HG03520 (cell line): Measurements from ENCODE around the gene CHIA.

ENCODE experiments used
- ATAC-seq: cut with Tn5 transposase; IDR thresholded peaks from one replicate; pipeline ENCODE4 v1.9.1; 2021; ENCODE audit warnings: mild to moderate bottlenecking, moderate library complexity; ENCODE audit not compliant: unreplicated experiment

CHIA gene

DNA sequence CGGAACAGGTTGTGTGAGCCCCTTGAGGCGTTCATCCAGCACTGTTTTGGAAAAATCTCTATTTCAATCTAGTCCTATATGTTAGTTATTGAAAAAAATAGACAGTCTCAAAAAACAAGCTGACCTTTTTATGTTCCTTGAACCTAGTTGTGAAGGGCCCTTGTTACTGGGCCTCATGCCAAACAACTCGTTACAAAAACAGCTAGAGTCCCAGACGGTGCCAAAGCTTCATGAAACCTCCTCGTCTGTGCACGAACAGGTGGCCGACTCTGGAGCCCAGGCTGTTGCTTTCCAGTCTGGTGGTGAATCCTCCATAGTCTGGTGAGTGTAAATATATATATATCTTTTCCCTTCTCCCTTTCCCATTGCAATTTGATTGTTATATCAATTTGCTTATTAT, at the start of gene CHIA:
Gene CHIA, plus strand, starts transcription at position 222 of the 400 bp plus-strand sequence. CDS start 19,617 bp downstream, outside the sequence.
- no peak for ATAC-seq

- ATAC-seq: no peak
Observed at GRCh38 chr1:111241797-111242196, 48.9 kb upstream of the CHIA start.

- no peak for ATAC-seq
Observed at GRCh38 chr1:111242805-111243523, 47.7 kb upstream of the CHIA start.

DNA sequence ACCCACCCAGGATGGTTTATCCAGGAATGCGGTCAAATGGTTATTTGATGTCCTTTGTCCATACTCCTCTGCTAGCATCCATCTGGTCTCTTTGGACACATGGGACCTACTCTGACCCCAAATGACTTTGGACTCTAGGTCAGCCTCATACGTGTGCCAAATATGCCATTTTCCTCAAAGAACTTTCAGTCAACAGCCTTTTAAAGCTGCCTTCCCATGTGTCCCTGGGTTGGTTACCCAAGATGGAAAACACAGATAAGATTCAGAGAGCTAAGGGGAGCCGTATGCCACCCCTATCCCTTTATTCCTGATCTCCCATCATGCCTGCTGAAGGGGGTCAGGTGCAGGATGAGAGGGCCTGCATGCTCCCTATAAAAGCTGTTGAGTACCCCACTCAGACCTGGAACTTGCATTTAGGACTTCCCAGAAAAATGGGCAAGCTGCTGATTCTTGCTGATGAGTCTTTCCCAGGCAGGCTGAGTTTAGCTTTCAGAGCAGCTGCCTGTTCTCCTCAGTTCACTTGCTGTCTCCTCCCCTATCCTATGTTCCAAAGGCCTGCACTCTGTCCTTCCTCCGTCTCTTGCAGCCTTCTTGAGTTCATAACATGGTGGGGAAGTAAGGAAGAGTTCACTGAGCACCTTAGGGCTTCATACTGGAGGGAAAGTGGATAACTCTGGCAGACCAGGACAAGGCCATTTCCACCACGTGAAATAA, 43.4 kb upstream of the CHIA start:
- no peak for ATAC-seq

DNA sequence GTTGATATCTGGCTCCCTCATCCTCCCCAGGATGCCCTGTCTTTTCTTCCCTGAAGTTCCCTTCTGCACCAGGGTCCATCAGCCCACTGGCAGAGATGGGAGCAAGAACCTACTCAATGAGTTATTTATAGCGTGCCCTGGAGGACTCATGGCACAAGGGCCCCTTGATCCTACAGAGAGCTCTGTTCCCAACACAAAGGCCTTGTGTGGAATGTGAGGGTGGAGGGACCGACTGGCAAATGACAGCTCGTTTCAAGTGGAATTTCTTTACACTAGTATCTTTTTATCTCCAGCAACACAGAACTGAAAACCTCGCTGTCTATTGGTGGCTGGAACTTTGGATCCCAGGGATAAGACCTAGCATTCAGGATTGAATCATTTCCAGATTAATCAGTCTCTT, 40.7 kb upstream of the CHIA start:
- no peak for ATAC-seq

- ATAC-seq: no peak
Observed at GRCh38 chr1:111251570-111251969, 39.1 kb upstream of the CHIA start.

DNA sequence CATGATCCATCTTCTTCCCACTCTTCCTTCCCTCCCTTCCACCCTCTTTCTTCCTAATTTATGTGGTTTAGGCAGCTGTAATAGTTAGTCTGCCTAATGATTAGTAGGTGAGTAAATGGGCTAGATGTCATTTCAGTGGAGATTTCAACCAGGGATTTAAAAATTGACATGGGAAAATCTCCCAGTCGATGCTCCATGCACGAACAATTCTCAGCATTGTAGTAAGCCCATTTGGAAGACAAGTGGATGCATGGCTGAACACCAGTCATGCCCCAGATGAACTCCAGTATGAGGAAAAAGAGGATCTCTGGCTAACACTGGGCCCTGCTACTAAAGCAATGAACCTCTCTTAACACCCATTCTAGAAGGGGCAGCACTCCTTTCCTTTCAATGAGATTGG, 37.9 kb upstream of the CHIA start:
- no peak for ATAC-seq

- ATAC-seq: no peak
Observed at GRCh38 chr1:111253876-111254275, 36.8 kb upstream of the CHIA start.

DNA sequence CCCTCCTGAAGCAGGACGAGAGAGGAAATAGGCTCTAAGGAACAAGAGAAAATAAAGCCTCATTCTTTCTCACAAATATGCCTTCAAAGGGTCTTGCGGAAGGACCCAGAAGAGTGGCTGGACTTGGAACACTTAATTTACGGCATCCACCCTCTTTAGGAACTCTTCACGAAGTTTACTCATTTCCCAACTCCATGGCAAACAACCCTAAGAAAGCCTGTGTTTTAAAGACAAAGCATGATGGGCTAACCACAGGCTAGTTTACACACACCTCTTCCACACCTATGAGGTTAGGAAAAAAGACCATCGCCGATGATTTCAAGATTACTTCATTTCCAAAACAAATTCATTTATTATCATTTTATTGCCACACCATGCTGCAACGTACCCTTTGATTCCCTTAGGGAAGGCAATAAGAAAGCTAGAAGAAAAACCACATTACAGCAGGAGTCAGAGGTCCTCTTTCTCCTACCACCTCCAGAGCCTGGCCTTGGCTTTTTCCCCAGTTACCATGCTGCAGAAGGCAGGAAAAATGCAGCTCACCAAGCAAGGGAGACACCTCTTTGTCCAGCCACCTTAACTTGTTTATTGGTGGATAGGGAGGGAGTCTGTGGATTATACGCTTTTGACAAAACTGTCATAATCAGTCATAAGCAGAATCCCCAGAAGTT, 33.5 kb upstream of the CHIA start:
- ATAC-seq: no peak

DNA sequence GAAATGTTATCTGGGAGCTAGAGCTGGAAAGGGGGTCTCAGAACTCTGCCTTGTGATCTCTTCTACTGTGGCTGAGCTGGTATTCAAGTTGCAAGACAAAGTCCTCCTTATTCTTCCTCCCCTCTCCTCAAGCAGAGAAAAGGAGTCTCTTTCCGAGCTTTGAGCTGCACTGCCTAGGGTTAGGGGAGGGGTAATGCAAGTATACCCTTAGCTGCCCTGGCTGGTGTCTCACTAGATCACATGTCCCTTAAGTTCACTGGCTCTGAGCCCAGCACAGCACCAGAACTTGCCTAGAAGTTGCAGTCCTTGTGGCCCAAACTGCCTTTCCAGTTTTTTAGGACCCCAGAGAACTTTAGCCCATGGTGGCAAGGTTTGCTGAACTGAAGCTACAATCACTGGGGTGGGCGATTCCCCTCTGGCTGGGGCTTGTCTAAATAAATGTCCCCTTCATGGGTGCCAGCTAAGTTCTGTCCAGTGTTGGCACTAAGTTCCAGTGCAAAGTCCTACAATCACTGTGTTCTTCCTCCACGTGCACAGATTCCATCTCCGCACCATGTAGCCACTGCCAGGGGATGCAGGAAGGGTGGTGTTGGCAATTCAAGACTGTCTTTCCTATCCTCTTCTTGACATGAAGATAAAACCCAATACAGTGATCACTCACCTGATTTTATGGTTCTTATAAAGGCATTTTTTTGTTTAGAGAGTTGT, 22.7 kb upstream of the CHIA start:
- ATAC-seq: no peak

DNA sequence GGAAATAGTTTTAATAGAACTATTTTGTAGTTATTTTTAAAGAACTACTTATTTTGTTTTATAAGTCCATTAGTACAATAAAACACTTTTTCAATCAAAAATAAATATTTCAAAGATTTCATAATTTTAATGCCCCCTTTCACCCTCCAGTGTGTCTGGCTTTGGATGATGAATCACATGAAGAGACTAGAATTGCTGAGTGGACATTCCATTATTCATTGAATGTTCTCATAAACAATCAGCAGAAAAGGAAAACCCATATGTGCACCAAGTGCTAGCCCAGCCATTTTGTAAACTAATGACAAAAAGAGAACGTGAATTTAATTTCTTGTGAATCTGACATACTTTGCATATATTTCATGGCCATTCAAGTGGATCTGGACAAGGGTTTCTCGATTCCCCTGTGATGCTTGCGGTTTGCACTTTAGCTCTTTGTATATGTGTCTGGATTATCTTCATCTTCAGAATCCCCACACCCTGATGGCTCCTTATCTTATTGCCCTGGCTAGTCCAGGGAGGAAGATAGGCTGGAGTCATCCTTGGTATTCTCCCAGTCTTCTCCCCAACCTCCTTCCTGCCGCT, 20.7 kb upstream of the CHIA start:
- ATAC-seq: no peak

DNA sequence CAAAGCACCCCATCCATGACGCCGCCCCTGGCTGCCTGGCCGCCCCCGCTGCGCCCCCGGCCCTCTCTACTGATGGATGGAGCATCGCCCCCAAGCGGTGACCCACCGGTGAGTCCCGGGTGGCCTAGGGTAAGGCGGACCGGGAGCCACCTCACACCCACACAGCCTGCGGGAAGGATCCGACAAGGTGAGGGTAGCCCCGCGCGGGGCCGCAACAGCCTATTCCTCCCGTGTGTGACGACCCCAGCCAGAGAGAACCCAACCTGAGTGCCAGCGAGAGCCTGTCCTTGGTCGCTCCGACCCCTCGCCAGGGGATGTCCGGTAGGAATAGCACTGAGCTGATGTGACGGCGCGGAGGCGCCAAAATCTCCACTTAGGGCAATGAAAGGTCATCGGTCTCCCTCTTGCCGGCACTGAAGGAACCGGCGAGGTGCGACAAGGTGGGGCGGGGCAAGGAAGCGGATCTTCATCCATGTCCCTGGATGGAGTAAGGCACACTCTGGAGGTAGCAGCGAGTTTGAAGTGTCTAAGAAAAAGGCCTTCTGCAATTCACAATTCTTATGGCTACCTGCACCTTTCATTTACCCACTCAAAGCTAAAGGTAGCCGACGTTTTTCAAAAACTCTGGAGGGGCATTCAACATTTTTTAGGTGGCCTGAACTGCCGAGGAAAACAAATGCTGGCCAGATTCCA, 19.7 kb upstream of the CHIA start:
- ATAC-seq: no peak

GRCh38 chr1:111271464-111271801, 19.2 kb upstream of the CHIA start:
- no peak for ATAC-seq

DNA sequence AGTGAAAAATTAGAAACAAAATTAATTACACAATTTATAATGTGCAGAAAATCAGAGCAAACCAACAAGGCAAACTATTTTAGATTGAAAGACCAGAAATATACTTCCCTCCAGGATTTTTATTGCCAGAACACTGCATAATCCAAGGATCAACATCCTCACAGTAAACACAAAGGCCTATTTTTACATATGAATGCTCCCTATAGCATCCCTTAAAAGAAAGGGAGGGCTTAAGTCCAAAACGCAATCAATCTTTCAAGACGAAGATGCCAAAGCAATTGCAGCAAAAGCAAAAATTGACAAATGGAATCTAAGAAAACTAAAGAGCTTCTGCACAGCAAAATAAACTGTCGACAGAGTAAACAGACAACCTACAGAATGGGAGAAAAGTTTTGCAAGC, 18.6 kb upstream of the CHIA start:
- ATAC-seq: no peak

- peak; percentile 35 for ATAC-seq
Observed at GRCh38 chr1:111274653-111275052, 16.0 kb upstream of the CHIA start.

GRCh38 chr1:111275079-111275478, 15.6 kb upstream of the CHIA start:
- peak; percentile 43 for ATAC-seq

DNA sequence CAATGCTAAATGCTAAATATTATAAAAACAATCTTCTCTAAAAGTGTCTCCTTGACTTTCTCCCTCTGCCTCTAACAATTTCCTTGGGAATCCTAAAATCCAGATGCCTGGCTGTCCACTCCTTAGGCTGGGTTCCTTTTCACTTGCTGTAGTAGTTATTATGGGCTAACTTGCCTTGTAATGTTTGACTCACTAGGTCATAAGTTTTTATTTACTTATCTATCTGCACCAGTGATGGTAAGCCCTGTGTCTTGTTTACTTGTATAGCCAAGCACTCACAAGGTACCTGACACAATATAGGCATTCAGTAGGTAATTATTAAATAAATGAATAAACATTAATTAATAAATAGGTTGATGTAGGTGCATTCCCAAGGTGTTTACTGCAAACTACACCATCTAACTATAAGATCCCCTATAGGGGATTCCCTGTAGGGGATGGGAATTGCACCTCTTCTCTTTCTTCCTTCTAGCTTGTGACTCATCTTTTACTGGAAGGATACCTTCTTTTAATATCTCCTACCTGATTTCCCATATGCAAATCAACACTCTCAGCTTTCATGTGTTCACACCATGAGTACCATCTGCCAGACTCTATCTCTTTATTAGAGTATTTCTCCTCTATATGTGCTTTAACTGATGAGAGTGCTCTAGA, 14.7 kb upstream of the CHIA start:
- no peak for ATAC-seq

- ATAC-seq: no peak
Observed at GRCh38 chr1:111279144-111279543, 11.5 kb upstream of the CHIA start.

- no peak for ATAC-seq
Observed at GRCh38 chr1:111280267-111280666, 10.4 kb upstream of the CHIA start.

DNA sequence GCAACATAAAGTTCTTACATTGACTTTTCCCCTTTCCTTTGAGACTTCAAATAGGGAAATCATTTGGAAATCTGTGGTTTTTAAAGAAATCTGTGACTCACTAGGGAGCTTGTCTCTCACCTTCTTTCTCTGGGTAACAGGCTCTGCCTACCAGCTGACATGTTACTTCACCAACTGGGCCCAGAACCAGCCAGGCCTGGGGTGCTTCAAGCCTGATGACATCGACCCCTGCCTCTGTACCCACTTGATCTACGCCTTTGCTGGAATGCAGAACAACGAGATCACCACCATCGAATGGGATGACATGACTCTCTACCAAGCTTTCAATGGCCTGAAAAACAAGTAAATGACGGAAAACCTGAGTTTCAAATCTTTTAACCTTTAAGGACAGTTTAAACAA, 9.2 kb upstream of the CHIA start:
- ATAC-seq: no peak
